H9 (cell line): ENCODE measurements around the gene SPATA16. TPM values are rescaled to one million over a fixed set of nuclear protein-coding genes. Genes with fewer than 3 reads are reported as not detected.

Experiments
- DNase-seq: peaks from one replicate; pipeline ENCODE4 v3.0.0-alpha.2; 2017
- H2AFZ ChIP-seq: one replicate; pipeline ENCODE4 v1.6.1; 2013; ENCODE audit warnings: mild to moderate bottlenecking, low read length, control low read depth, moderate library complexity
- H2AK5ac ChIP-seq: 2 replicates; pipeline ENCODE4 v1.6.1; 2013; ENCODE audit warnings: low read length, control low read depth, mixed read lengths; ENCODE audit not compliant: insufficient read length
- H2BK120ac ChIP-seq: one replicate; pipeline ENCODE4 v1.6.1; 2013; ENCODE audit warnings: low read depth, mild to moderate bottlenecking, low read length, control low read depth, inconsistent platforms; ENCODE audit not compliant: poor library complexity, severe bottlenecking
- H2BK12ac ChIP-seq: 2 replicates; pipeline ENCODE4 v1.6.1; 2013; ENCODE audit warnings: low read length, control low read depth, mixed read lengths, low read depth; ENCODE audit not compliant: insufficient read length
- H2BK15ac ChIP-seq: 2 replicates; pipeline ENCODE4 v1.6.1; 2013; ENCODE audit warnings: low read depth, low read length, control low read depth
- H2BK20ac ChIP-seq: one replicate; pipeline ENCODE4 v1.6.1; 2013; ENCODE audit warnings: low read depth, mild to moderate bottlenecking, low read length, control low read depth, inconsistent platforms; ENCODE audit not compliant: poor library complexity, severe bottlenecking
- H2BK5ac ChIP-seq: 2 replicates; pipeline ENCODE4 v1.6.1; 2013; ENCODE audit warnings: low read length, control low read depth, mixed read lengths; ENCODE audit not compliant: insufficient read length
- H3K14ac ChIP-seq: 2 replicates; pipeline ENCODE4 v1.6.1; 2013; ENCODE audit warnings: low read length, control low read depth; ENCODE audit not compliant: insufficient read depth
- H3K18ac ChIP-seq: 2 replicates; pipeline ENCODE4 v1.6.1; 2013; ENCODE audit warnings: low read depth, mild to moderate bottlenecking, mixed read lengths, low read length, control low read depth; ENCODE audit not compliant: insufficient read length
- H3K23ac ChIP-seq: 2 replicates; pipeline ENCODE4 v1.6.1; 2013; ENCODE audit warnings: low read length, control low read depth, mixed read lengths, low read depth; ENCODE audit not compliant: insufficient read length
- H3K23me2 ChIP-seq: 2 replicates; pipeline ENCODE4 v1.6.1; 2013; ENCODE audit warnings: low read depth, mild to moderate bottlenecking, mixed read lengths, low read length, control low read depth; ENCODE audit not compliant: insufficient read length, poor library complexity, severe bottlenecking
- H3K27ac ChIP-seq: 2 replicates; pipeline ENCODE4 v1.5.1; 2013; ENCODE audit warnings: low read length, control low read depth, mixed read lengths, low read depth; ENCODE audit not compliant: insufficient read length
- H3K27me3 ChIP-seq: 2 replicates; pipeline ENCODE4 v1.6.1; 2013; ENCODE audit warnings: low read length, control low read depth, inconsistent platforms; ENCODE audit not compliant: insufficient read depth
- H3K4ac ChIP-seq: 2 replicates; pipeline ENCODE4 v1.6.1; 2013; ENCODE audit warnings: low read depth, mild to moderate bottlenecking, control low read depth, inconsistent platforms, low read length, moderate library complexity
- H3K4me1 ChIP-seq: 2 replicates; pipeline ENCODE4 v1.6.1; 2013; ENCODE audit warnings: low read length, control low read depth, inconsistent platforms; ENCODE audit not compliant: insufficient read depth
- H3K4me2 ChIP-seq: 2 replicates; pipeline ENCODE4 v1.6.1; 2013; ENCODE audit warnings: low read length, control low read depth, mixed read lengths; ENCODE audit not compliant: insufficient read length, insufficient read depth
- H3K56ac ChIP-seq: 2 replicates; pipeline ENCODE4 v1.6.1; 2013; ENCODE audit warnings: low read depth, mild to moderate bottlenecking, mixed read lengths, low read length, control low read depth; ENCODE audit not compliant: insufficient read length
- H3K79me1 ChIP-seq: 2 replicates; pipeline ENCODE4 v1.6.1; 2013; ENCODE audit warnings: low read depth, mild to moderate bottlenecking, moderate library complexity, low read length, control low read depth, inconsistent platforms; ENCODE audit not compliant: insufficient read depth, poor library complexity, severe bottlenecking
- H3K79me2 ChIP-seq: 2 replicates; pipeline ENCODE4 v1.6.1; 2013; ENCODE audit warnings: low read length, control low read depth, inconsistent platforms; ENCODE audit not compliant: insufficient read depth
- H3K9ac ChIP-seq: 2 replicates; pipeline ENCODE4 v1.6.1; 2013; ENCODE audit warnings: low read length, control low read depth, mixed read lengths; ENCODE audit not compliant: insufficient read length; ENCODE audit errors: extremely low read depth
- H3K9me3 ChIP-seq: one replicate; pipeline ENCODE4 v1.6.1; 2013; ENCODE audit warnings: low read depth, low read length, inconsistent platforms; ENCODE audit not compliant: control insufficient read depth
- H3T11ph ChIP-seq: one replicate; pipeline ENCODE4 v1.6.1; 2013; ENCODE audit warnings: mild to moderate bottlenecking, low read length, control low read depth, inconsistent platforms
- H4K20me1 ChIP-seq: one replicate; pipeline ENCODE4 v1.6.1; 2013; ENCODE audit not compliant: control insufficient read depth, insufficient read length, insufficient read depth
- H4K5ac ChIP-seq: 2 replicates; pipeline ENCODE4 v1.6.1; 2013; ENCODE audit warnings: low read depth, mild to moderate bottlenecking, mixed read lengths, low read length, control low read depth; ENCODE audit not compliant: insufficient read length
- H4K8ac ChIP-seq: replicated peaks from 2 replicates; pipeline ENCODE4 v1.6.1; 2013; ENCODE audit warnings: low read length, control low read depth, mixed read lengths, low read depth; ENCODE audit not compliant: insufficient read length
- H4K91ac ChIP-seq: 2 replicates; pipeline ENCODE4 v1.6.1; 2013; ENCODE audit warnings: low read depth, mild to moderate bottlenecking, moderate library complexity, mixed read lengths, low read length, control low read depth; ENCODE audit not compliant: insufficient read length
- H3K27ac Mint-ChIP-seq, 3 experiments: 2 replicates in 2 of 3; 3 replicates in 1 of 3; pipeline ENCODE4 v1.8.0; 2020 to 2021; ENCODE audit warnings: mixed read lengths in 3 of 3, mild to moderate bottlenecking in 1 of 3, moderate library complexity in 1 of 3
- H3K27me3 Mint-ChIP-seq: 2 replicates; pipeline ENCODE4 v1.8.0; 2021; ENCODE audit warnings: low read depth, mild to moderate bottlenecking, moderate library complexity, mixed read lengths
- H3K36me3 Mint-ChIP-seq, 3 experiments: 2 replicates in 2 of 3; 3 replicates in 1 of 3; pipeline ENCODE4 v1.8.0; 2020 to 2021; ENCODE audit warnings: low read depth in 3 of 3, mixed read lengths in 3 of 3; ENCODE audit not compliant: insufficient read depth in 1 of 3
- H3K4me1 Mint-ChIP-seq, 2 experiments: 2 replicates each; pipeline ENCODE4 v1.8.0; 2020; ENCODE audit warnings: mixed read lengths in 2 of 2
- H3K4me3 Mint-ChIP-seq, 2 experiments: 2 replicates in 1 of 2; 3 replicates in 1 of 2; pipeline ENCODE4 v1.8.0; 2020 to 2021; ENCODE audit warnings: mild to moderate bottlenecking in 2 of 2, mixed read lengths in 2 of 2, moderate library complexity in 1 of 2
- H3K9me3 Mint-ChIP-seq, 2 experiments: 2 replicates in 1 of 2; 3 replicates in 1 of 2; pipeline ENCODE4 v1.8.0; 2020; ENCODE audit warnings: mild to moderate bottlenecking in 2 of 2, mixed read lengths in 2 of 2, moderate library complexity in 1 of 2
- CTCF ChIP-seq: fragments of 200-600 bp; sonication (generic); conservative IDR thresholded peaks from 3 replicates; pipeline ENCODE4 v1.8.0; 2021; ENCODE audit warnings: antibody characterized with exemption, mild to moderate bottlenecking
- total RNA-seq: library from RNA; stranded (reverse); gene quantifications from 2 replicates; pipeline ENCODE4 v1.2.1, GENCODE V29; 2021

SPATA16 gene
- total RNA-seq, 1 experiment from 2014 or later = not detected

DNA sequence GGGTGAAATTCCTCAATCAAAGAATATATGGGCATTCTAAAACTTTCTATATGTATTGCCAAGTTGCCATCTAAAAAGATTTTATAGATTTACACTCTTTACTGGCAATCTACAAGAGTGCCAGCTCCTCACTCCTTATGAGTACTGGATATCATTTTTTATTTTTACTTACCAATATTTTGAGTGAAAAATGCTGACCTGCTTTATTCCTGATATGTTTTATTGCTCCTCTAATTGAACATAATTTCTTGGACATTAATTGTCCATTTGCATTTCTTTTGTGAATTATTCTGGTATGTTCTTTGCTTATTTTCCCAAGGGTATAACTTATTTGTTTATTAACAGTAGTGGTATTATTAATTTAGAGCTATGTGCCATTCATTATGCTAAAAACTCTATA, 293.7 kb downstream of the SPATA16 start:
- Histone ChIP-seq H2BK15ac (no peak overlapping the region), H3K23ac (no peak overlapping the region), H2BK120ac (no peak overlapping the region), H4K91ac (no peak overlapping the region), H3K79me2 (no peaks in the 10 kb centered on the region), H2BK20ac (no peak overlapping the region), H3K4me2 (no peak overlapping the region), H2BK5ac (no peak overlapping the region), H3K27me3 (no peaks in the 10 kb centered on the region), H3K27ac (no peak overlapping the region), H3K4me1 (no peaks in the 10 kb centered on the region), H3K14ac (no peak overlapping the region), H2AK5ac (no peak overlapping the region), H3K18ac (no peak overlapping the region), H2BK12ac (no peak overlapping the region), H3K79me1 (no peaks in the 10 kb centered on the region), H3K9me3 (no peaks in the 10 kb centered on the region), H4K5ac (no peak overlapping the region), H3K4ac (no peak overlapping the region), H4K8ac (no peak overlapping the region), H2AFZ (no peak overlapping the region), H3T11ph (no peak overlapping the region), H4K20me1 (no peaks in the 10 kb centered on the region), H3K9ac (no peak overlapping the region), H3K23me2 (no peaks in the 10 kb centered on the region), H3K56ac (no peak overlapping the region)
- Mint-ChIP-seq H3K9me3 (0 out of 5 replicates have a peak, but pooled peaks cover 0 to 2% of the 10 kb centered on the region in 2 experiments), H3K4me3 (no peak overlapping the region), H3K27me3 (no peaks in the 10 kb centered on the region), H3K27ac (no peak overlapping the region), H3K36me3 (no peaks in the 10 kb centered on the region), H3K4me1 (no peaks in the 10 kb centered on the region; a peak in 1 of 4 replicates)
- TF ChIP-seq CTCF = no peak
- no peak for DNase-seq
